OCI-LY1 (cell line): ENCODE measurements around the gene GPR108.

Experiments
- CTCF ChIP-seq: fragments of 200-600 bp; sonication (generic), shearing (Covaris generic); IDR thresholded peaks from 2 replicates; pipeline ENCODE4 v1.5.1; 2017; ENCODE audit warnings: mild to moderate bottlenecking, antibody characterized with exemption, low read length, moderate library complexity, mixed read lengths
- EZH2 ChIP-seq: fragments of 200-600 bp; sonication (generic), shearing (Covaris generic); IDR thresholded peaks from 2 replicates; pipeline ENCODE4 v1.8.0; 2017; ENCODE audit warnings: borderline replicate concordance, mixed run types, mild to moderate bottlenecking, antibody characterized with exemption, low read length, moderate library complexity, mixed read lengths

DNA sequence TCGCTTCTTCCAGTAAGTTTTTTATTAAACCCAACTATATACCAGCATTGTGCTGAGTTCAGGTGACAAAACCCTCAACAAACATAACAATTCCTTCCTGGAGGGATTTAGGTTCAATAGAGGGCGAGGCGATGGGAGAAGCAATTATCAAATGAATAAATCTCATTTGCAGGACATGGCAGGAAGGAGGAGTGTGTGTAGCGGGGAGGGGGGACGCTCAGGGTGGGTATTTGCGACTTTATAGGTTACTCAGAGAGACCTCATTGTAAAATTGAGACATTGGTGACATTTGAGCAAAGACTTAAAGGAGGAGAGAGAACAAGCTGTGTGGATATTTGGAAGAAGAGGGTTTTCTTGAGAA, 20.8 kb downstream of the GPR108 start:
- TF ChIP-seq CTCF (no peak), EZH2 (no peak)
